Central memory CD8-positive, alpha-beta T cell (primary cell): ENCODE measurements around the gene TSPO.
"Not testable (repeated sequence)": the region's sequence is repeated elsewhere in the genome, so short reads cannot be mapped to it uniquely, and the experiment has no call there.

Experiments used
- ATAC-seq: fragments of 150-1000 bp; cut with Tn5 transposase; replicated peaks from 2 replicates; pipeline ENCODE4 v1.10.0; 2022; ENCODE audit warnings: mild to moderate bottlenecking, moderate FRiP score, moderate number of reproducible peaks; ENCODE audit not compliant: poor library complexity, severe bottlenecking; ENCODE audit errors: extremely low read depth
- DNase-seq, 2 donors: peaks; one replicate each; pipeline ENCODE4 v3.0.0; 2021; ENCODE audit warnings: low spot score in 2 of 2
- H3K27ac Mint-ChIP-seq: one replicate; pipeline ENCODE4 v1.8.0; 2022; ENCODE audit warnings: low read depth, mild to moderate bottlenecking, moderate library complexity, mixed read lengths
- H3K27me3 Mint-ChIP-seq: one replicate; pipeline ENCODE4 v1.8.0; 2022; ENCODE audit warnings: mixed read lengths
- H3K36me3 Mint-ChIP-seq: one replicate; pipeline ENCODE4 v1.8.0; 2022; ENCODE audit warnings: mild to moderate bottlenecking, moderate library complexity, mixed read lengths; ENCODE audit not compliant: insufficient read depth
- H3K4me1 Mint-ChIP-seq: one replicate; pipeline ENCODE4 v1.8.0; 2022; ENCODE audit warnings: mixed read lengths
- H3K4me3 Mint-ChIP-seq: one replicate; pipeline ENCODE4 v1.8.0; 2022; ENCODE audit warnings: mild to moderate bottlenecking, moderate library complexity, mixed read lengths
- H3K9me3 Mint-ChIP-seq: one replicate; pipeline ENCODE4 v1.8.0; 2022; ENCODE audit warnings: mixed read lengths

TSPO gene

GRCh38 chr22:43136255-43136654 is 15.1 kb upstream of the TSPO start:
- DNase-seq (no peak), ATAC-seq (peak; percentile 56)
- H3K36me3 Mint-ChIP-seq: peaks cover 17% of the 10 kb centered on the region
- no peaks in the 10 kb centered on the region for H3K27me3 Mint-ChIP-seq
- H3K27ac Mint-ChIP-seq: no peak overlapping the region
- H3K9me3 Mint-ChIP-seq: no peaks in the 10 kb centered on the region
- peaks cover 9% of the 10 kb centered on the region for H3K4me1 Mint-ChIP-seq
- no peak overlapping the region for H3K4me3 Mint-ChIP-seq

- H3K36me3 Mint-ChIP-seq: peaks cover 17% of the 10 kb centered on the region
- no peak overlapping the region for H3K4me3 Mint-ChIP-seq
Measured at GRCh38 chr22:43136801-43137200, 14.6 kb upstream of the TSPO start.

GRCh38 chr22:43142880-43143562 is 8.3 kb upstream of the TSPO start, which contains the start of gene MCAT:
TSS of gene MCAT (minus strand) at chr22:43143398. CDS start at chr22:43143348, 50 bp downstream.
- ATAC-seq (peak; percentile 78), DNase-seq (peak; percentile 55 to 64)
- Mint-ChIP-seq H3K36me3 (peaks cover 19% of the 10 kb centered on the region), H3K9me3 (no peaks in the 10 kb centered on the region), H3K4me3 (peak within 1 kb of the TSS; percentile 87), H3K27ac (peak within 1 kb of the TSS; percentile 92), H3K4me1 (peaks cover 15% of the 10 kb centered on the region), H3K27me3 (no peaks in the 10 kb centered on the region)

More at GRCh38 chr22:43136801-43137200, 14.6 kb upstream of the TSPO start:
- peaks cover 9% of the 10 kb centered on the region for H3K4me1 Mint-ChIP-seq
- no peak for ATAC-seq
- no peak for DNase-seq
- H3K27ac Mint-ChIP-seq: no peak overlapping the region
- no peaks in the 10 kb centered on the region for H3K27me3 Mint-ChIP-seq
- H3K9me3 Mint-ChIP-seq: no peaks in the 10 kb centered on the region

- Mint-ChIP-seq H3K27me3 (no peaks in the 10 kb centered on the region), H3K4me1 (peaks cover 6% of the 10 kb centered on the region), H3K36me3 (peaks cover 11% of the 10 kb centered on the region), H3K4me3 (no peak overlapping the region), H3K9me3 (no peaks in the 10 kb centered on the region), H3K27ac (no peak overlapping the region)
- no peak for DNase-seq
- no peak for ATAC-seq
Measured at GRCh38 chr22:43144949-43145348, 6.4 kb upstream of the TSPO start.

GRCh38 chr22:43145371-43145770 is 6.0 kb upstream of the TSPO start:
- not testable (repeated sequence) for H3K36me3 Mint-ChIP-seq, H3K27me3 Mint-ChIP-seq, DNase-seq, H3K27ac Mint-ChIP-seq, H3K9me3 Mint-ChIP-seq, ATAC-seq, H3K4me1 Mint-ChIP-seq, H3K4me3 Mint-ChIP-seq

GRCh38 chr22:43146332-43146731 is 5.0 kb upstream of the TSPO start:
- Mint-ChIP-seq H3K4me1 (peaks cover 16% of the 10 kb centered on the region), H3K36me3 (peaks cover 12% of the 10 kb centered on the region)
- ATAC-seq, DNase-seq, H3K9me3 Mint-ChIP-seq, H3K27ac Mint-ChIP-seq, H3K27me3 Mint-ChIP-seq, H3K4me3 Mint-ChIP-seq: not testable (repeated sequence)

GRCh38 chr22:43147821-43148220 is 3.5 kb upstream of the TSPO start:
- Mint-ChIP-seq H3K4me3 (no peak overlapping the region), H3K9me3 (no peaks in the 10 kb centered on the region), H3K4me1 (peaks cover 24% of the 10 kb centered on the region), H3K27me3 (no peaks in the 10 kb centered on the region), H3K27ac (no peak overlapping the region), H3K36me3 (peaks cover 8% of the 10 kb centered on the region)
- ATAC-seq (no peak), DNase-seq (no peak)

GRCh38 chr22:43148581-43148980 is 2.8 kb upstream of the TSPO start:
- peaks cover 5% of the 10 kb centered on the region for H3K36me3 Mint-ChIP-seq
- H3K4me3 Mint-ChIP-seq: peak overlapping the region; percentile 18
- no peaks in the 10 kb centered on the region for H3K9me3 Mint-ChIP-seq
- no peaks in the 10 kb centered on the region for H3K27me3 Mint-ChIP-seq
- no peak overlapping the region for H3K27ac Mint-ChIP-seq
- no peak for DNase-seq
- no peak for ATAC-seq
- peaks cover 29% of the 10 kb centered on the region for H3K4me1 Mint-ChIP-seq

- no peaks in the 10 kb centered on the region for H3K27me3 Mint-ChIP-seq
- H3K36me3 Mint-ChIP-seq: peaks cover 5% of the 10 kb centered on the region
- H3K27ac Mint-ChIP-seq: peak overlapping the region; percentile 80
- peak overlapping the region; percentile 84 for H3K4me3 Mint-ChIP-seq
- ATAC-seq (no peak), DNase-seq (no peak)
- H3K9me3 Mint-ChIP-seq: no peaks in the 10 kb centered on the region
- H3K4me1 Mint-ChIP-seq: peaks cover 29% of the 10 kb centered on the region
Measured at GRCh38 chr22:43150731-43151206, 590 bp upstream of the TSPO start.

- Mint-ChIP-seq H3K36me3 (peaks cover 5% of the 10 kb centered on the region), H3K27ac (peak overlapping the region; percentile 87), H3K27me3 (no peaks in the 10 kb centered on the region), H3K4me1 (peaks cover 27% of the 10 kb centered on the region), H3K4me3 (peak overlapping the region; percentile 84), H3K9me3 (no peaks in the 10 kb centered on the region)
- DNase-seq: no peak
- peak; percentile 33 for ATAC-seq
Measured at GRCh38 chr22:43152003-43152356, 621 bp downstream of the TSPO start.

GRCh38 chr22:43152357-43153071 is 1.2 kb downstream of the TSPO start:
- Mint-ChIP-seq H3K27me3 (no peaks in the 10 kb centered on the region), H3K4me1 (peaks cover 23% of the 10 kb centered on the region)
- peak; percentile 95 for ATAC-seq

GRCh38 chr22:43153899-43154298 is 2.5 kb downstream of the TSPO start:
- Mint-ChIP-seq H3K4me1 (peaks cover 30% of the 10 kb centered on the region), H3K36me3 (peaks cover 5% of the 10 kb centered on the region), H3K27me3 (no peaks in the 10 kb centered on the region), H3K9me3 (no peaks in the 10 kb centered on the region), H3K4me3 (peak overlapping the region; percentile 84), H3K27ac (no peak overlapping the region)
- no peak for ATAC-seq
- DNase-seq: no peak

More at GRCh38 chr22:43152357-43153071, 1.2 kb downstream of the TSPO start:
- Mint-ChIP-seq H3K36me3 (peaks cover 5% of the 10 kb centered on the region), H3K27ac (peak overlapping the region; percentile 87), H3K4me3 (peak overlapping the region; percentile 84), H3K9me3 (no peaks in the 10 kb centered on the region)
- DNase-seq: peak in 1 of 2 donors; percentile 34
